ENCODE results near the gene CCR7. TPM values are rescaled to one million over a fixed set of nuclear protein-coding genes. Genes with fewer than 3 reads are reported as not detected.

The CCR7 gene
- total and polyA plus RNA-seq, 2 of the 8 experiments (the other 6 are each of a cell fraction or from before 2014, with no cell fraction given), result 0.12 to 0.17 TPM

- Histone ChIP-seq H3K27me3 (replicated peaks in 1 of 4; ENCODE audit: control insufficient read depth in 3 of 4, extremely low read depth in 1 of 4, insufficient read depth in 3 of 4, low read length in 3 of 4) (no peaks in the 10 kb centered on the region), H3K36me3 (ENCODE audit: control insufficient read depth in 2 of 4, insufficient read depth in 4 of 4, low read length in 3 of 4) (no peaks in the 10 kb centered on the region), H3K56ac (replicated peaks; ENCODE audit: insufficient read length, low read depth, low read length) (no peak overlapping the region), H3K4me3 (ENCODE audit: extremely low read depth in 1 of 4, insufficient read depth in 2 of 4, low read depth in 3 of 4, low read length in 4 of 4) (no peak overlapping the region), H3K4ac (replicated peaks; ENCODE audit: insufficient read length, low read depth, low read length) (no peak overlapping the region), H3K79me1 (ENCODE audit: low read depth, low read length) (no peaks in the 10 kb centered on the region), H2AK5ac (ENCODE audit: low read depth, low read length) (no peak overlapping the region), H3K18ac (ENCODE audit: extremely low read depth, low read length) (no peak overlapping the region), H4K91ac (replicated peaks; ENCODE audit: insufficient read length, low read length) (no peak overlapping the region), H2BK12ac (ENCODE audit: low read depth, low read length) (no peak overlapping the region), H4K8ac (ENCODE audit: extremely low read depth, insufficient read depth, low read length) (no peak overlapping the region), H2AFZ (ENCODE audit: low read length) (no peak overlapping the region), H3K27ac (ENCODE audit: low read depth, low read length) (no peak overlapping the region), H3K4me2 (ENCODE audit: insufficient read depth in 1 of 2, low read depth in 2 of 2, low read length in 2 of 2) (no peak overlapping the region), H3K9me3 (ENCODE audit: insufficient read depth in 2 of 2, low read depth in 1 of 2, low read length in 1 of 2) (no peaks in the 10 kb centered on the region), H3K23ac (ENCODE audit: insufficient read length) (no peak overlapping the region), H3K9ac (replicated peaks in 1 of 4; ENCODE audit: extremely low read depth in 1 of 4, low read depth in 3 of 4, low read length in 3 of 4) (no peak overlapping the region), H4K5ac (ENCODE audit: insufficient read length, low read depth, low read length) (no peak overlapping the region), H3K79me2 (ENCODE audit: control insufficient read depth in 1 of 2, insufficient read depth in 2 of 2, low read length in 2 of 2) (no peaks in the 10 kb centered on the region), H2BK5ac (ENCODE audit: low read depth, low read length) (no peak overlapping the region), H2BK120ac (replicated peaks; ENCODE audit: low read depth, low read length) (no peak overlapping the region), H4K20me1 (replicated peaks in 1 of 2; ENCODE audit: control insufficient read depth in 1 of 2, insufficient read depth in 2 of 2, low read length in 2 of 2) (no peaks in the 10 kb centered on the region), H3K14ac (ENCODE audit: insufficient read length) (peak overlapping the region; percentile 80), H3K23me2 (ENCODE audit: low read depth, low read length) (no peaks in the 10 kb centered on the region), H2BK15ac (ENCODE audit: low read length) (no peak overlapping the region), H2BK20ac (ENCODE audit: low read length) (no peak overlapping the region), H3K4me1 (replicated peaks in 1 of 4; ENCODE audit: control insufficient read depth in 3 of 4, insufficient read depth in 4 of 4, low read length in 3 of 4) (no peaks in the 10 kb centered on the region)
- FAIRE-seq, result no peak
- no peak for DNase-seq (ENCODE audit: low read depth in 1 of 2, low spot score in 2 of 2)
- TF ChIP-seq POU5F1 (IDR thresholded peaks at IDR 0.05; ENCODE audit: low read depth, low read length), result no peak
- WGBS, 2 experiments (ENCODE audit: extremely low coverage in 1 of 2, insufficient coverage in 1 of 2, insufficient read length in 1 of 2, insufficient replicate concordance in 2 of 2, low coverage in 1 of 2, low lambda C conversion rate in 2 of 2, missing lambda C conversion rate in 1 of 2), result 87% methylated on average over 3 of the region's 3 CpGs; no CpG with 5 or more reads in 1 of the 2 experiments
- ChIA-PET CTCF (ENCODE audit: partially characterized antibody) (interaction anchor here (0.6 kb wide), 1 partner anchor 111 kb away, joined by 3 read pairs; no protein-coding TSS in a partner anchor), POLR2A (ENCODE audit: partially characterized antibody) (no interaction called here)
Measured at GRCh38 chr17:40579471-40579870, 14.2 kb upstream of the CCR7 start.
